ENCODE data around the gene KIF6. TPM values are rescaled to one million over a fixed set of nuclear protein-coding genes. Genes with fewer than 3 reads are reported as not detected.

The KIF6 gene
- polyA plus RNA-seq, 2 of the 4 experiments (the other 2 are of a cell fraction) = 0.05 to 0.39 TPM

DNA sequence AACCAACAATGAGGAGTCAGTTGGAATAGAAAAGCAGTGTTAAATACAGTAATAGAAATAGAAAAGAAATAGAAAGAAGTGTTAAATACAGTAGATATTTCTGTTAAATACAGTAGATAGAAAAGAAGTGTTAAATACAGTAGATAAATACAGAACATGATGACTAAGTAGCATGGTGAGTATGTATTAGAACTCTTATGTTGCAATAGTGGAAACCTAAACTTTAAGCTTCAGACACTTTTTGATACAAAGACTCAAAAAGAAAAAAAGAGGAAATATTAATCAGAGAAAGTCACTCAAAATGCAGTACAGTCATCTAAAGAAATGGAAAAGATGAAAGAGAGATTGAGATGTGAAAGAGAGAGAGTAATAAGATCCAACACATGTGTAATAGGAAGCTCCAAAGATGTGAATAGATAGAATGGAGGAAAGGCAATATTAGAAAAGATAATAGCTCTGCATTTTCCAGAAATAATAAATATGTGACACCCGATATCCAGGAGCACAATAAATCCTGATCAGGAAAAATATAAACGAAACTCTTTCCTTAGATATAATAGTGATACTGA is 271.2 kb downstream of the KIF6 start:
- no peak for TF ChIP-seq TP53 (CRISPR knock-in tag; IDR thresholded peaks at IDR 0.05)
- TF ChIP-seq, protein P1, sequence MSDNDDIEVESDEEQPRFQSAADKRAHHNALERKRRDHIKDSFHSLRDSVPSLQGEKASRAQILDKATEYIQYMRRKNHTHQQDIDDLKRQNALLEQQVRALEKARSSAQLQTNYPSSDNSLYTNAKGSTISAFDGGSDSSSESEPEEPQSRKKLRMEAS (IDR thresholded peaks at IDR 0.05) = no peak
- TF ChIP-seq FOSL2 (IDR thresholded peaks at IDR 0.05) = no peak
- TF ChIP-seq FOSL2 (CRISPR knock-in tag; IDR thresholded peaks at IDR 0.05) = no peak
- no peak for TF ChIP-seq POLR2AphosphoS2 (conservative IDR thresholded peaks at IDR 0.05; ENCODE audit: low read length)
- no peak for TF ChIP-seq ZC3H11A (IDR thresholded peaks at IDR 0.05)
- TF ChIP-seq NPAS2 (CRISPR knock-in tag; IDR thresholded peaks at IDR 0.05; ENCODE audit: borderline replicate concordance) = no peak
- ATAC-seq = no peak
- no peaks in the 10 kb centered on the region for H3K9me3 ChIP-seq
- 3% methylated on average over 2 of the region's 2 CpGs for WGBS (ENCODE audit: missing lambda C conversion rate)
- H3K4me3 ChIP-seq = no peak overlapping the region
- no peak for FAIRE-seq
- POLR2A ChIA-PET = no interaction called here
- no peak for DNase-seq (ENCODE audit: low read depth in 1 of 2, low spot score in 1 of 2)
- H3K27ac ChIP-seq = no peak overlapping the region
- no peak overlapping the region for H3K4me2 ChIP-seq
- CTCF ChIA-PET = interaction anchor here (0.8 kb wide), 1 partner anchor 16 kb away, joined by 5 read pairs; no protein-coding TSS in a partner anchor
- no peaks in the 10 kb centered on the region for H3K4me1 ChIP-seq

DNA sequence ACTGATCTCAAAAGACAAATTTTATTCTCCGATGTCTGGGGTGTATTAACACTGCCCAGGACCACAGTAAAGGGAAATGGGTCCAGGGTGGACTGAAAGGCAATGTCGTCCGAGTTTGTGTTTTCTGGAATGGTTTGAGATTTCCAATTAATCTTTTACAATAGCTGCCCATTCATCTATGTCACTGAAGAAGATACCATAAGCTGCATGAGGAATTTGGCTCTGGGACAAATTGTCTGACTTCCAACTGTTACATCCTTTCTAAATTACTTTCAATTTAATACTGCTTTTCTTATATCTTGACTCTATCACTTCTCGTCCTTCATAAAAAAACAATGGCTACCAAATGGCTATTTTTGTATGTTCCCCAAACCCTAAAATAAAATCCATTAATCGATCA is 272.0 kb downstream of the KIF6 start:
- Histone ChIP-seq H3K4me3 (no peak overlapping the region), H3K27ac (no peak overlapping the region), H3K9me3 (no peaks in the 10 kb centered on the region), H3K4me1 (no peaks in the 10 kb centered on the region), H3K4me2 (no peak overlapping the region)
- no peak for FAIRE-seq
- no peak for ATAC-seq
- ChIA-PET CTCF (interaction anchor here (0.6 kb wide), 1 partner anchor 14 kb away, joined by 3 read pairs; no protein-coding TSS in a partner anchor), POLR2A (no interaction called here)
- TF ChIP-seq EP300 (IDR thresholded peaks at IDR 0.05) = no peak
- 9% methylated on average over 5 of the region's 5 CpGs for WGBS (ENCODE audit: missing lambda C conversion rate)
- DNase-seq (ENCODE audit: low read depth in 1 of 2, low spot score in 1 of 2) = no peak

DNA sequence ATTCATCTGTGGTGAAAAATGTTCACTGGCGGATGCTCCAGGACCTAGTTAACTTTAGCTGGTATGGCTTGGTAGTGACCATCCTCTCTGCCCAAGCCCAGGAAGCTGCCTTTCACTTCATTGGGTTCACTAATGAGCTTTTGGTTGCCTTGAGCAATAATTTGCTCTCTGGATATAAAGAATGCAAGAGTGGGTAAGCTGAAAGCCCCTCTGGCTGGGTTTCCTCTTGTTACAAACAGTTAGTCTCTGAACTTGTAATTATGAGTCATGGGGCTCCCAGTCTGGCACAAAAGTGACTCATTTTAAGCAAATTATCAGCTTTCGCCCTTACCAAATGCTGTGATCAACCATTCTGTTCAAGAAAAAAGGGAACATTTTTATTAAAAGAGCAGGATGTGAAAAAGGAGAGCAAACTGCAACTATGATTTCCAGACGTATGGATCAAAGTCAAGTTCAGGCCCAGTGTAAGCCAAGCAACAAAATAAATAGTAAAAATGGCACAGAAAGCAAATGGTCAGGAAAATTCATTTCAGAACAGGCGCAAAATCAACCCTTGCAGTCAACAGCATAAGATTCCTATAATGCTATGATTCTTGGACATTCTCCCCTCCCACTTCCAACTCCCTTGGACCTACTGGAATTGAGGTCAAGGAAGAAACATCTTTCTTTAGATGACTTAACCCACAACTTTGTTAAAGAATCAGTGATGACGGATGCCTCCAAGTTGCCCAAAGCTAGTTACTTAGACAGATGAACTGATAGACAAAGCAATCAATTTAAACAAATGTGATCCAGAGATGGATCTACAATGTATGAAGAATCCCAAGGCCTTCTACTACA is 272.7 kb downstream of the KIF6 start:
- FAIRE-seq = no peak
- ATAC-seq = no peak
- Histone ChIP-seq H3K9me3 (no peaks in the 10 kb centered on the region), H3K4me1 (no peaks in the 10 kb centered on the region), H3K4me3 (no peak overlapping the region), H3K4me2 (no peak overlapping the region), H3K27ac (no peak overlapping the region)
- DNase-seq (ENCODE audit: low read depth in 1 of 2, low spot score in 1 of 2) = no peak
- 48% methylated on average over 5 of the region's 5 CpGs for WGBS (ENCODE audit: missing lambda C conversion rate)
- ChIA-PET CTCF (interaction anchor here (0.6 to 1.5 kb wide), 3 partner anchors 13 to 783 kb away, joined by 3 to 4 read pairs (median 3); no protein-coding TSS in a partner anchor), POLR2A (no interaction called here)
- no peak for TF ChIP-seq KDM5A (IDR thresholded peaks at IDR 0.05)
- TF ChIP-seq FOSL2 (IDR thresholded peaks at IDR 0.05) = no peak
- peak; percentile 34; the same call in 1 of the 2 replicates for TF ChIP-seq FOSL2 (CRISPR knock-in tag; IDR thresholded peaks at IDR 0.05)

DNA sequence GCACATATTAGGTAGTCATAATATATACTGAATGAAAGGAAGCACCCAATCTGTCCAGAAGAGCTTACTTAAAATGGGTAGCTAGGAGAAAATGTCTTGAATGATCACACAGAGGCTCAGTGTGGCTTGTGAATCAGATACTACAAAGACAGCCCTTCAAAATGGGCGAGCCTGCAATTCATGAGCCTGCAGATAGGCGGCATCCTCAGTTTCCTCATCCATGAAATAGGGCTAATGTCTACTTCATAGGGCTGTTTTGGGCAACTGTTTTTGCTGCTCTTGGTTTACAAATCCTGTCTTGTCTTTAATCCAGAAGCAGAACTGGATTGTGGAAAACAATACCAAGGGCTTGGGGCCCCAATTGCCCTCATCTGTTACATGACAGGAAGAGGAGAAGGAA is 273.4 kb downstream of the KIF6 start:
- H3K4me2 ChIP-seq = no peak overlapping the region

DNA sequence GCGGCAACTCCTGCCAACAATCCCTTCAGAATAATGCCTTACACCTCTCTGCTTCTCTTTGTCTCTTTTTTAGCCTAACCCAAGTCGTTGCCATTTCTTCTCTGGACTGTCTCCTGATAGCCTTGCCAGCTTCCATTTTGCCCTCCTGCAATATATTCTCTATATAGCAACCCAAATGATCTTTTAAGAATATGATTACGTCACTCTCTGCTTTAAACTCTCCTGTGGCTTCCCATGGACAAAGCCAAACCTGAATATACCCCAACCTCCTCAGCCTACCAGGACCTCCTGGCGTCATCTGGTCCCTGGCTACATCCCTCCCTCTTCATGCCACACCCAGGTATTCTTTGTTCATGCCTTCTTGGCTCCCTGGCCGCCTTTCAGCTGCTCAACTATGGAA is 276.2 kb downstream of the KIF6 start:
- no peak overlapping the region for H3K4me3 ChIP-seq
- ChIA-PET CTCF (no interaction called here), POLR2A (interaction anchor here (0.5 kb wide), 1 partner anchor 183 kb away, joined by 4 read pairs; no protein-coding TSS in a partner anchor)
- ATAC-seq (no peak), DNase-seq (ENCODE audit: low read depth in 1 of 2, low spot score in 1 of 2) (no peak), FAIRE-seq (no peak)
- 11% methylated on average over 5 of the region's 5 CpGs for WGBS (ENCODE audit: missing lambda C conversion rate)
- H3K9me3 ChIP-seq = no peaks in the 10 kb centered on the region
- no peak overlapping the region for H3K4me2 ChIP-seq
- no peak overlapping the region for H3K27ac ChIP-seq
- H3K4me1 ChIP-seq = no peaks in the 10 kb centered on the region
- TF ChIP-seq GATA3 (IDR thresholded peaks at IDR 0.05; ENCODE audit: borderline replicate concordance) (no peak), TFCP2L1 (CRISPR knock-in tag; IDR thresholded peaks at IDR 0.05) (no peak), HEYL (CRISPR knock-in tag; IDR thresholded peaks at IDR 0.05) (no peak), NPAS2 (CRISPR knock-in tag; IDR thresholded peaks at IDR 0.05; ENCODE audit: borderline replicate concordance) (no peak), NFE2L2 (conservative IDR thresholded peaks at IDR 0.05; ENCODE audit: low read length) (no peak), CBX2 (IDR thresholded peaks at IDR 0.05; ENCODE audit: borderline replicate concordance, low read depth) (no peak), RFX5 (IDR thresholded peaks at IDR 0.05) (no peak), JUNB (IDR thresholded peaks at IDR 0.05) (no peak), MAZ (IDR thresholded peaks at IDR 0.05; ENCODE audit: borderline replicate concordance, low read depth, low read length) (no peak)
- TF ChIP-seq, protein P2, sequence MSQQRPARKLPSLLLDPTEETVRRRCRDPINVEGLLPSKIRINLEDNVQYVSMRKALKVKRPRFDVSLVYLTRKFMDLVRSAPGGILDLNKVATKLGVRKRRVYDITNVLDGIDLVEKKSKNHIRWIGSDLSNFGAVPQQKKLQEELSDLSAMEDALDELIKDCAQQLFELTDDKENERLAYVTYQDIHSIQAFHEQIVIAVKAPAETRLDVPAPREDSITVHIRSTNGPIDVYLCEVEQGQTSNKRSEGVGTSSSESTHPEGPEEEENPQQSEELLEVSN (IDR thresholded peaks at IDR 0.05; ENCODE audit: borderline replicate concordance, low read depth) = no peak

More for the DNA sequence above, 273.4 kb downstream of the KIF6 start:
- no peak for ATAC-seq
- TF ChIP-seq HOXB13 (CRISPR knock-in tag; IDR thresholded peaks at IDR 0.05; ENCODE audit: low read depth) = no peak
- 0 out of 5 replicates have a peak, but pooled peaks of 1 of the 2 experiments have one; percentile 2 for TF ChIP-seq RAD21 (conservative IDR thresholded peaks at IDR 0.05 in 1 of 2, IDR thresholded peaks at IDR 0.05 in 1 of 2)
- Histone ChIP-seq H3K4me1 (no peaks in the 10 kb centered on the region), H3K27ac (no peak overlapping the region), H3K9me3 (no peaks in the 10 kb centered on the region), H3K4me3 (no peak overlapping the region)
- WGBS (ENCODE audit: missing lambda C conversion rate) = 13% methylated on average over 2 of the region's 2 CpGs
- DNase-seq (ENCODE audit: low read depth in 1 of 2, low spot score in 1 of 2) = peak in 1 of 2 experiments; percentile 1
- ChIA-PET POLR2A (no interaction called here), CTCF (interaction anchor here (0.7 to 1.5 kb wide), 2 partner anchors 18 to 784 kb away, joined by 3 to 4 read pairs; no protein-coding TSS in a partner anchor)
- FAIRE-seq = no peak

Data from A549 (cell line).